Measurements from ENCODE around the gene MYO1D. TPM values are rescaled to one million over a fixed set of nuclear protein-coding genes. Genes with fewer than 3 reads are reported as not detected.

The MYO1D gene
- total and polyA plus RNA-seq, 2 of the 13 experiments (the other 11 are each of a cell fraction or from before 2014, with no cell fraction given): 13.2 to 17.3 TPM

- TF ChIP-seq PATZ1 (CRISPR knock-in tag; IDR thresholded peaks at IDR 0.05) (no peak), GTF3A (CRISPR knock-in tag; conservative IDR thresholded peaks at IDR 0.05) (no peak), AHDC1 (CRISPR knock-in tag; IDR thresholded peaks at IDR 0.05; ENCODE audit: borderline replicate concordance) (no peak), CTCF (CRISPR knock-in tag; IDR thresholded peaks at IDR 0.05) (peak; percentile 69), ZMYM2 (CRISPR knock-in tag; IDR thresholded peaks at IDR 0.05) (no peak), ZNF232 (CRISPR knock-in tag; IDR thresholded peaks at IDR 0.05; ENCODE audit: borderline replicate concordance) (no peak), ZMAT5 (CRISPR knock-in tag; IDR thresholded peaks at IDR 0.05; ENCODE audit: borderline replicate concordance, low read depth) (no peak), E2F1 (CRISPR knock-in tag; IDR thresholded peaks at IDR 0.05) (no peak), MIER3 (CRISPR knock-in tag; IDR thresholded peaks at IDR 0.05; ENCODE audit: borderline replicate concordance) (no peak), XRCC5 (optimal IDR thresholded peaks at IDR 0.05; ENCODE audit: low read length) (peak; percentile 25), HNF4A (CRISPR knock-in tag; IDR thresholded peaks at IDR 0.05) (no peak), AGO2 (optimal IDR thresholded peaks at IDR 0.05; ENCODE audit: low read depth, low read length) (no peak), NONO (IDR thresholded peaks at IDR 0.05) (no peak), NONO (CRISPR knock-in tag; conservative IDR thresholded peaks at IDR 0.05) (0 out of 2 replicates have a peak, but pooled peaks have one; percentile 8), TEF (CRISPR knock-in tag; IDR thresholded peaks at IDR 0.05) (no peak), FOXC1 (CRISPR knock-in tag; IDR thresholded peaks at IDR 0.05; ENCODE audit: borderline replicate concordance) (no peak), ZNF672 (CRISPR knock-in tag; IDR thresholded peaks at IDR 0.05) (no peak), SP2 (CRISPR knock-in tag; IDR thresholded peaks at IDR 0.05) (no peak), SMC3 (IDR thresholded peaks at IDR 0.05; ENCODE audit: low read length) (peak; percentile 41)
These were observed 340 bp upstream of the MYO1D start (continued) for GRCh38 chr17:32877164-32877764.

Measured in HepG2 (cell line).